Glutamatergic neuron (in vitro differentiated cells): ENCODE measurements around the gene GUCY2C. TPM values are rescaled to one million over a fixed set of nuclear protein-coding genes. Genes with fewer than 3 reads are reported as not detected.
"Not testable (repeated sequence)": the region's sequence is repeated elsewhere in the genome, so short reads cannot be mapped to it uniquely, and the experiment has no call there.

Experiments used
- DNase-seq: peaks from one replicate; pipeline ENCODE4 v3.0.0; 2022
- H3K27ac Mint-ChIP-seq: one replicate; pipeline ENCODE4 v1.8.0; 2020; ENCODE audit warnings: mild to moderate bottlenecking, mixed read lengths, inconsistent platforms; ENCODE audit not compliant: unreplicated experiment
- H3K27me3 Mint-ChIP-seq: one replicate; pipeline ENCODE4 v1.8.0; 2020; ENCODE audit warnings: mild to moderate bottlenecking, moderate library complexity, mixed read lengths, inconsistent platforms; ENCODE audit not compliant: unreplicated experiment
- H3K36me3 Mint-ChIP-seq: one replicate; pipeline ENCODE4 v1.8.0; 2020; ENCODE audit warnings: mild to moderate bottlenecking, mixed read lengths, inconsistent platforms; ENCODE audit not compliant: unreplicated experiment
- H3K4me1 Mint-ChIP-seq: one replicate; pipeline ENCODE4 v1.8.0; 2020; ENCODE audit warnings: mild to moderate bottlenecking, low read depth, mixed read lengths, inconsistent platforms; ENCODE audit not compliant: unreplicated experiment
- H3K4me3 Mint-ChIP-seq: one replicate; pipeline ENCODE4 v1.8.0; 2020; ENCODE audit warnings: mild to moderate bottlenecking, mixed read lengths, inconsistent platforms; ENCODE audit not compliant: unreplicated experiment
- H3K9me3 Mint-ChIP-seq: one replicate; pipeline ENCODE4 v1.8.0; 2020; ENCODE audit warnings: mild to moderate bottlenecking, moderate library complexity, mixed read lengths, inconsistent platforms; ENCODE audit not compliant: unreplicated experiment
- total RNA-seq: library from RNA; stranded (reverse); fragmentation: NEBNext Ultra II Directional; extraction: Animal tissue kit (Norgen Biotek cat#: 25700); gene quantifications from one replicate; pipeline ENCODE4 v1.2.1, GENCODE V29; 2021; ENCODE audit not compliant: unreplicated experiment
- TF ChIP-seq, protein P1 (sequence below): fragments of 200-600 bp; sonication (generic); IDR thresholded peaks from one replicate; pipeline ENCODE4 v1.5.0; 2021; ENCODE audit not compliant: partially characterized antibody, unreplicated experiment

GUCY2C gene
- total RNA-seq, 1 donor from 2014 or later: not detected

DNA sequence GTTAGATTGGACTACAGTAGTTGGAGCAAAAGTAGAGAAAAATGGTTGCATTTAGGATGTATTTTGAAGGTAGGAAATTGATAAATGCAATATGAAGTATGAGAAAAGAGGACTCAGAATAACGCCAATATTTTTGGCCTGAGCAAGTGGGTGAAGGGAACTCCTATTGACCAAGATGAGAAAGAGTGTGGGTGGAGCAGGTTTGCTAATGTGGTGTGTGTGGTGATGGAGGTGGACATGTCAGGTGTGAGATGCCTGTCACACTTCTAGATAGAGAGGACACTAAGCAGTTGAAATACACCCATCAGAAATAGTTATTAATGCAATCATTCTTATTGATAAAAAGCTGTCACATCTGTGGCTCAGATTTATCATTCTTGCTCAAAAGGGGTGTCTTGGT, 7.3 kb downstream of the GUCY2C start:
- Mint-ChIP-seq H3K36me3 (no peaks in the 10 kb centered on the region), H3K4me1 (no peaks in the 10 kb centered on the region), H3K9me3 (no peaks in the 10 kb centered on the region), H3K27ac (no peak overlapping the region), H3K4me3 (no peak overlapping the region), H3K27me3 (no peaks in the 10 kb centered on the region)
- TF ChIP-seq, protein P1, sequence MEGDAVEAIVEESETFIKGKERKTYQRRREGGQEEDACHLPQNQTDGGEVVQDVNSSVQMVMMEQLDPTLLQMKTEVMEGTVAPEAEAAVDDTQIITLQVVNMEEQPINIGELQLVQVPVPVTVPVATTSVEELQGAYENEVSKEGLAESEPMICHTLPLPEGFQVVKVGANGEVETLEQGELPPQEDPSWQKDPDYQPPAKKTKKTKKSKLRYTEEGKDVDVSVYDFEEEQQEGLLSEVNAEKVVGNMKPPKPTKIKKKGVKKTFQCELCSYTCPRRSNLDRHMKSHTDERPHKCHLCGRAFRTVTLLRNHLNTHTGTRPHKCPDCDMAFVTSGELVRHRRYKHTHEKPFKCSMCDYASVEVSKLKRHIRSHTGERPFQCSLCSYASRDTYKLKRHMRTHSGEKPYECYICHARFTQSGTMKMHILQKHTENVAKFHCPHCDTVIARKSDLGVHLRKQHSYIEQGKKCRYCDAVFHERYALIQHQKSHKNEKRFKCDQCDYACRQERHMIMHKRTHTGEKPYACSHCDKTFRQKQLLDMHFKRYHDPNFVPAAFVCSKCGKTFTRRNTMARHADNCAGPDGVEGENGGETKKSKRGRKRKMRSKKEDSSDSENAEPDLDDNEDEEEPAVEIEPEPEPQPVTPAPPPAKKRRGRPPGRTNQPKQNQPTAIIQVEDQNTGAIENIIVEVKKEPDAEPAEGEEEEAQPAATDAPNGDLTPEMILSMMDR: no peak
- DNase-seq: no peak

DNA sequence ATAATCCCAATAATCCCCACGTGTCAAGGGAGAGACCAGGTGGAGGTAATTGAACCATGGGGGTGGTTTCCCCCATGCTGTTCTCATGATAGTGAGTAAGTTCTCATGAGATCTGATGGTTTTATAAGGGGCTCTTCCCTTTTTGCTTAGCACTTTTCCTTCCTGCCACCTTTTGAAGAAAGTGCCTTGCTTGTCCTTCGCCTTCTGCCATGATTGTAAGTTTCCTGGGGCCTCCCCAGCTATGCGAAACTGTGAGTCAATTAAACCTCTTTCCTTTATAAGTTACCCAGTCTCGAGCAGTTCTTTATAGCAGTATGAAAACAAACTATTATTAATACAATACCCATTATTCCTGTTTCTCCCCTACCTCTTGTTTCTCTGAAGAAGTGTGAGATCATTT, 14.2 kb downstream of the GUCY2C start:
- H3K27ac Mint-ChIP-seq, H3K27me3 Mint-ChIP-seq, H3K4me1 Mint-ChIP-seq, H3K9me3 Mint-ChIP-seq, H3K4me3 Mint-ChIP-seq, H3K36me3 Mint-ChIP-seq, DNase-seq: not testable (repeated sequence)

DNA sequence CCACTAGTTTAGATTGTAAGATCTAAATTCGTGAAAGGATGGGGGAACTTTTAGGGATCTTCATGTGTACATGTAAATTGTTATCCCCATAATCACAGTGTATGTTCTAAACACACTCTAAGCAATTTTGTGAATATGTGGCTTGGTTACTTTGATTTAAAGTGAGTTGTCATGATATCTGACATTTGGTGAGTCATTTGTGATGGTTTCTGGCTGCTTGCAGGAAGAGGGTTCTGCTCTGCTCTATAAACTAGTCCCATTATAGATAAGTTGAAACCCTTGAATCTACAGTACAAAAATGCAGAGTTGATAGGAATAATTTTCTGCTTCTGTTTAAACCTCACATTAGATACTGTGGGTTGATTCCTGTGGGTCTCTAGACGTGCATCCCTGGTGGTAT, 14.8 kb downstream of the GUCY2C start:
- no peaks in the 10 kb centered on the region for H3K9me3 Mint-ChIP-seq
- H3K4me1 Mint-ChIP-seq: no peaks in the 10 kb centered on the region
- H3K36me3 Mint-ChIP-seq: no peaks in the 10 kb centered on the region
- no peaks in the 10 kb centered on the region for H3K27me3 Mint-ChIP-seq
- H3K4me3 Mint-ChIP-seq: no peak overlapping the region
- DNase-seq: no peak
- H3K27ac Mint-ChIP-seq: no peak overlapping the region
- TF ChIP-seq, protein P1: no peak

DNA sequence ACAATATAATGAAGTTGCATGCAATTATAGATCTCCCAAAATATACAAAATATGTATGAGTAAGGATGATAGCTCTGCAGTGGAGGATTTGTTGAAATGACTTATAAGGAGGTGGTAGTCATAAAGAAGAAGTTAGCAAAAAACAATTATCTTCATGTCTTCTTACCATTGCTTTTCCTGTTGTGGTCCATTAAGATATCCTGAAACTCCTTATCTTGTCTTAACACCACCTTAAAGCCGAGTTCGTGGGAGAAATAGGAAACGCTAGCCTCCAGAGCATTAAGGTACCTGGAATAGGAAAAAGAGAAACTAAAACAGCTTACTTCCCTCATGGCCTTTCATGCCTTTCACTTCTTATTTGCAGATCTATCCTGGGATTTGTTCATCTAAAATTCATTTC, 15.2 kb downstream of the GUCY2C start:
- H3K4me3 Mint-ChIP-seq: no peak overlapping the region
- no peaks in the 10 kb centered on the region for H3K9me3 Mint-ChIP-seq
- H3K36me3 Mint-ChIP-seq: no peaks in the 10 kb centered on the region

DNA sequence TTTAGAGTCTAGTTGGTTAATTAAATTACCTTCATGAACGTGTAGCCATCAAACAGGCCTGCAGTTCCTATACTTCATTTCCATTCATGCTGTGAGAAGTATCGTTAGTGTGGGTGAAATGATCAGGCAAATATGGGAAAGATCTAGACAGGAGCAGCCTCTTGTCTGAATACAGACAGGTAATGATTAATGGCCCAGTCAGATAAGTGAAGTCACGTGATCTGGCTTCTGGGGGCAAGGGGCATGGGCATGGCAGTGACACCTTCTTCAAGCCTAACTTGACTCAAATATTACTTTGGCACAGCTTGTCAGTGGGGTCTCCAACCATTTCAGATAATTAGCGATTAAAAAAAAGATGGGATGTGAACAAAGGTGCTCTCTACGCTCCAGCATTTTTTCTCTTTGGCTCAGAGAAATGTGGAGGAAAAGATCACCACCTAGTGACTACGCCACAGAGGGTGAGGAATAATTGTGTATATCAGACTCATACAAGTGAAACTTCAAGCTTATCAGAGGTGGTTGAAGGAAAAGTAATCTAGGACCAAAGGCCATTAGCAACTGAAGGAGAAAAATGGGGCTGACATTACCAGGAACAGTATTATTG, 17.8 kb downstream of the GUCY2C start:
- TF ChIP-seq, protein P1: no peak
- DNase-seq: no peak
- no peaks in the 10 kb centered on the region for H3K27me3 Mint-ChIP-seq

More for the DNA sequence above, 15.2 kb downstream of the GUCY2C start:
- TF ChIP-seq, protein P1: no peak
- Mint-ChIP-seq H3K27ac (no peak overlapping the region), H3K27me3 (no peaks in the 10 kb centered on the region), H3K4me1 (no peaks in the 10 kb centered on the region)
- no peak for DNase-seq

More for the DNA sequence above, 17.8 kb downstream of the GUCY2C start:
- H3K4me3 Mint-ChIP-seq: no peak overlapping the region
- no peaks in the 10 kb centered on the region for H3K9me3 Mint-ChIP-seq
- H3K4me1 Mint-ChIP-seq: no peaks in the 10 kb centered on the region
- H3K27ac Mint-ChIP-seq: no peak overlapping the region
- H3K36me3 Mint-ChIP-seq: no peaks in the 10 kb centered on the region
